HepG2 (cell line): Measurements from ENCODE around the gene RAB29. TPM values are rescaled to one million over a fixed set of nuclear protein-coding genes. Genes with fewer than 3 reads are reported as not detected.

Source experiments
- ATAC-seq: fragments of 200-7000 bp; cut with Tn5 transposase; 3 replicates; pipeline ENCODE4 v1.9.1; 2020; ENCODE audit warnings: mild to moderate bottlenecking, moderate library complexity
- BruUV-seq: library from RNA; stranded (reverse); fragments of 400-500 nt; replicated peaks from 2 replicates; lab custom pipeline; 2021; lab: Mats Ljungman, UMichigan
- CTCF ChIA-PET: fragments of 300-600 bp; formaldehyde crosslinking; extraction: SDS; loops from one replicate; lab custom pipeline; 2021; ENCODE audit warnings: low total read pairs, inconsistent platforms, low intra/inter-chr PET ratio; lab: Yijun Ruan, JAX
- POLR2A ChIA-PET: fragments of 350-600 bp; sonication (Branson Sonifier 250); formaldehyde crosslinking; loops from one replicate; lab custom pipeline; 2020; ENCODE audit warnings: antibody characterized with exemption, inconsistent platforms; lab: Yijun Ruan, JAX
- DNase-seq: peaks from one replicate; pipeline ENCODE4 v3.0.0-alpha.2; 2015; ENCODE audit warnings: low spot score
- FAIRE-seq: peaks from 3 replicates; lab custom pipeline; 2011; peaks lifted over from hg19 to GRCh38; lab: Jason Lieb, UNC
- H2AFZ ChIP-seq: one replicate; pipeline ENCODE4 v1.6.1; 2011; ENCODE audit warnings: low read length, inconsistent platforms
- H3K27ac ChIP-seq: fragments of 300-600 bp; 3 replicates; pipeline ENCODE4 v1.8.0; 2011; ENCODE audit warnings: mixed run types, mild to moderate bottlenecking, mixed read lengths, low read length, inconsistent platforms; ENCODE audit not compliant: insufficient read depth; ENCODE audit errors: extremely low read length
- H3K27me3 ChIP-seq, 2 experiments: fragments of 200-600 bp in 1 of 2; 2 replicates in 1 of 2; 3 replicates in 1 of 2; pipeline versions ENCODE4 v1.6.0 to v1.8.0; 2011; ENCODE audit warnings: low read length in 2 of 2, mild to moderate bottlenecking in 2 of 2, moderate library complexity in 2 of 2, inconsistent platforms in 1 of 2; ENCODE audit not compliant: insufficient read depth in 2 of 2, control insufficient read depth in 1 of 2
- H3K36me3 ChIP-seq, 2 experiments: fragments of 200-600 bp in 1 of 2; replicated peaks in 1 of 2; 2 replicates in 1 of 2; 3 replicates in 1 of 2; pipeline versions ENCODE4 v1.5.1 to v1.8.0; 2011; ENCODE audit warnings: low read length in 2 of 2, inconsistent platforms in 1 of 2; ENCODE audit not compliant: insufficient read depth in 2 of 2, control insufficient read depth in 1 of 2
- H3K4me1 ChIP-seq: 2 replicates; pipeline ENCODE4 v1.5.1; 2012; ENCODE audit warnings: low read length, inconsistent platforms; ENCODE audit not compliant: insufficient read depth
- H3K4me2 ChIP-seq: 2 replicates; pipeline ENCODE4 v1.6.0; 2011; ENCODE audit warnings: low read depth, low read length, inconsistent platforms
- H3K4me3 ChIP-seq, 3 experiments: fragments of 200-600 bp in 1 of 3; sonication (generic), shearing (Covaris generic) in 1 of 3; replicated peaks in 1 of 3; 2 replicates each; pipeline ENCODE4 v1.5.1; 2011 to 2016; ENCODE audit warnings: low read length in 3 of 3, inconsistent platforms in 2 of 3, low read depth in 2 of 3, mild to moderate bottlenecking in 2 of 3, control low read depth in 1 of 3, mixed read lengths in 1 of 3; ENCODE audit not compliant: insufficient read depth in 1 of 3
- H3K79me2 ChIP-seq: one replicate; pipeline ENCODE4 v1.6.1; 2011; ENCODE audit warnings: low read length, inconsistent platforms; ENCODE audit not compliant: insufficient read depth
- H3K9ac ChIP-seq: 2 replicates; pipeline ENCODE4 v1.6.0; 2011; ENCODE audit warnings: mild to moderate bottlenecking, low read depth, low read length, inconsistent platforms; ENCODE audit not compliant: insufficient read depth
- H3K9me3 ChIP-seq: 2 replicates; pipeline ENCODE4 v1.5.1; 2012; ENCODE audit warnings: mild to moderate bottlenecking, low read length
- H4K20me1 ChIP-seq: 2 replicates; pipeline ENCODE4 v1.6.0; 2011; ENCODE audit warnings: inconsistent platforms, mild to moderate bottlenecking, low read length, moderate library complexity; ENCODE audit not compliant: insufficient read depth
- FOXA3 ChIP-seq: IDR thresholded peaks from 2 replicates; pipeline ENCODE4 v1.6.1; 2016; ENCODE audit warnings: missing genetic modification reagents, missing compliant biosample characterization
- NFIC ChIP-seq: IDR thresholded peaks from 2 replicates; pipeline ENCODE4 v1.6.1; 2012; ENCODE audit warnings: mild to moderate bottlenecking, low read length, inconsistent platforms
- RARA ChIP-seq: IDR thresholded peaks from 2 replicates; pipeline ENCODE4 v1.6.1; 2016; ENCODE audit warnings: missing genetic modification reagents, missing compliant biosample characterization
- YEATS4 ChIP-seq: sonication (generic); formaldehyde crosslinking; IDR thresholded peaks from 2 replicates; pipeline ENCODE4 v1.4.0; 2020; ENCODE audit warnings: missing genetic modification reagents, borderline replicate concordance
- ZNF44 ChIP-seq: sonication (generic); formaldehyde crosslinking; IDR thresholded peaks from 2 replicates; pipeline ENCODE4 v1.5.1; 2020; ENCODE audit warnings: mild to moderate bottlenecking, missing genetic modification reagents
- ZNF629 ChIP-seq: sonication (generic); formaldehyde crosslinking; conservative IDR thresholded peaks from 2 replicates; pipeline ENCODE4 v1.5.0; 2020; ENCODE audit warnings: missing genetic modification reagents
- WGBS: methylation state at CpG from one replicate; pipeline ENCODE4 v1.1.6; 2017; ENCODE audit warnings: low lambda C conversion rate; 5-methylcytosine and 5-hydroxymethylcytosine counted together
- in situ Hi-C: cut with HindIII; loops from 2 replicates; pipeline ENCODE4 v1.10.0; 2017; ENCODE audit warnings: low pct_unique_long_range_greater_than_20kb; ENCODE audit not compliant: extremely low pct_ligation_motif_present
- intact Hi-C: fragments of 100-400 bp; cut with micrococcal nuclease; formaldehyde crosslinking; loops from one replicate; pipeline ENCODE4 v1.10.0; 2022; ENCODE audit not compliant: unreplicated experiment
- polyA plus RNA-seq, 8 experiments: library from polyadenylated mRNA; depleted of rRNA in 3 of 8; stranded (reverse) in 7 of 8; unstranded in 1 of 8; fragments of >200 nt; fragmentation: Illumina TruSeq in 4 of 8; extraction: Trizol in 4 of 8; gene quantifications; 2 replicates each; pipeline versions ENCODE4 v1.2.1 to v1.2.3, GENCODE V29; 2011 to 2016; ENCODE audit warnings: low read depth in 4 of 8, missing spikeins in 1 of 8, mixed read lengths in 1 of 8; ENCODE audit not compliant: insufficient read depth in 1 of 8
- total RNA-seq, 5 experiments: library from RNA; depleted of rRNA; stranded (reverse); fragments of >200 nt; fragmentation: Illumina TruSeq; extraction: Trizol; gene quantifications; 2 replicates each; pipeline ENCODE4 v1.2.3, GENCODE V29; 2016; ENCODE audit warnings: low read depth in 1 of 5
- TF ChIP-seq, protein P1 (sequence below): sonication (generic); formaldehyde crosslinking; IDR thresholded peaks from 2 replicates; pipeline ENCODE4 v1.4.0; 2020; ENCODE audit warnings: missing genetic modification reagents

RAB29 gene
- total and polyA plus RNA-seq, 2 of the 13 experiments (the other 11 are each of a cell fraction or from before 2014, with no cell fraction given) = 8.7 to 10.1 TPM

DNA sequence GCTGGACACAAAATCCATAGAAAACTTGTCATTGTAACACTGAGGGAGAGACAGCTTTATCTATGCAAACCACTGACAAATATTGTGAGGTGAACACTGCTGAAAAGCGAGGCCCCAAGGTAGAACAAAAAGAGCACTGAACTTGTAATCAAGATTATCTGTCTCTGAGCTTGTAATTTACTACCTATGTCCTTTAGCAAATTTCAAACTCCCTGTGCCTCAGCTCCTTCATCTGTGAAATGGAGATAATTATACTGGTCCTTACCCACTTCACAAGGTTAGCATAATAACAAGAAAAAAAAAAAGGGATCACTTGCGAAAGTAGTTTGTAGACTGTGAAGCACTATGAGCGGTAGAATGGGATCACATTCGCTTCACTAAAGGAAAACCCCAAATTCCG, 20.4 kb downstream of the RAB29 start:
- H3K79me2 ChIP-seq = no peaks in the 10 kb centered on the region
- TF ChIP-seq NFIC (no peak), RARA (CRISPR knock-in tag) (no peak), ZNF44 (CRISPR knock-in tag) (no peak), YEATS4 (CRISPR knock-in tag) (no peak), ZNF629 (CRISPR knock-in tag) (peak; percentile 46; the same call in 1 of the 2 replicates), FOXA3 (CRISPR knock-in tag) (no peak)
- TF ChIP-seq, protein P1, sequence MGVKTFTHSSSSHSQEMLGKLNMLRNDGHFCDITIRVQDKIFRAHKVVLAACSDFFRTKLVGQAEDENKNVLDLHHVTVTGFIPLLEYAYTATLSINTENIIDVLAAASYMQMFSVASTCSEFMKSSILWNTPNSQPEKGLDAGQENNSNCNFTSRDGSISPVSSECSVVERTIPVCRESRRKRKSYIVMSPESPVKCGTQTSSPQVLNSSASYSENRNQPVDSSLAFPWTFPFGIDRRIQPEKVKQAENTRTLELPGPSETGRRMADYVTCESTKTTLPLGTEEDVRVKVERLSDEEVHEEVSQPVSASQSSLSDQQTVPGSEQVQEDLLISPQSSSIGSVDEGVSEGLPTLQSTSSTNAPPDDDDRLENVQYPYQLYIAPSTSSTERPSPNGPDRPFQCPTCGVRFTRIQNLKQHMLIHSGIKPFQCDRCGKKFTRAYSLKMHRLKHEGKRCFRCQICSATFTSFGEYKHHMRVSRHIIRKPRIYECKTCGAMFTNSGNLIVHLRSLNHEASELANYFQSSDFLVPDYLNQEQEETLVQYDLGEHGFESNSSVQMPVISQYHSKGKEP (CRISPR knock-in tag) = no peak
- TF ChIP-seq, all 625 proteins: peak for 1
- H3K4me3 ChIP-seq = no peak overlapping the region
- no peak overlapping the region for H3K9ac ChIP-seq
- DNase-seq = no peak
- ATAC-seq = no peak
- H2AFZ ChIP-seq = no peak overlapping the region
- no peaks in the 10 kb centered on the region for H4K20me1 ChIP-seq
- BruUV-seq = no TSS peak
- in situ Hi-C loops = no loop called here
- intact Hi-C loops = no loop called here
- H3K4me2 ChIP-seq = no peak overlapping the region
- ChIA-PET CTCF (no interaction called here), POLR2A (interaction anchor here (0.6 kb wide), 1 partner anchor 12 kb away, joined by 3 read pairs; no protein-coding TSS in a partner anchor)
- H3K36me3 ChIP-seq = no peaks in the 10 kb centered on the region
- no peak overlapping the region for H3K27ac ChIP-seq
- no peaks in the 10 kb centered on the region for H3K27me3 ChIP-seq
- no peak for FAIRE-seq
- peaks cover 47% of the 10 kb centered on the region for H3K4me1 ChIP-seq
- 55% methylated on average over 5 of the region's 5 CpGs for WGBS
- H3K9me3 ChIP-seq = no peaks in the 10 kb centered on the region
